ENCODE measurements around the gene CD68.
"Not testable (repeated sequence)": the region's sequence is repeated elsewhere in the genome, so short reads cannot be mapped to it uniquely, and the experiment has no call there.

The CD68 gene

DNA sequence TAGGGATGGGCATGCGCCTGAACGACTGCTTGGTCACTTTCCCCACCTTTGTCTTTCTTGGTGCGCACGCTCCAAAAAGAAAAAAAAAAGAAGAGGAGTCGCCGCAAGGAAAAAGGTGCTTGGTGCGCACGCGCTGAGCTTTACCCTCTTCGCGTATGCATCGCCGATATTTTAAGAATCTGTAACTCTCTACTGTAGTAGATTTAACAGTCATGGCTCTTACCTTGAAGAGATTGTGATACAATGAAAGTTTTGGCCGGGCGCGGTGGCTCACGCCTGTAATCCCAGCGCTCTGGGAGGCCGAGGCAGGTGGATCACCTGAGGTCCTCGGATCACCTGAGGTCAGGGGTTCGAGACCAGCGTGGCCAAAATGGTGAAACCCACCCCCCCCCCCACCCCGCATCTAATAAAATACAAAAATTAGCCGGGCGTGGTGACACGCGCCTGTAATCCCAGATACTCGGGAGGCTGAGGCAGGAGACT lies 35.9 kb downstream of the CD68 start:
- no peak for DNase-seq

DNA sequence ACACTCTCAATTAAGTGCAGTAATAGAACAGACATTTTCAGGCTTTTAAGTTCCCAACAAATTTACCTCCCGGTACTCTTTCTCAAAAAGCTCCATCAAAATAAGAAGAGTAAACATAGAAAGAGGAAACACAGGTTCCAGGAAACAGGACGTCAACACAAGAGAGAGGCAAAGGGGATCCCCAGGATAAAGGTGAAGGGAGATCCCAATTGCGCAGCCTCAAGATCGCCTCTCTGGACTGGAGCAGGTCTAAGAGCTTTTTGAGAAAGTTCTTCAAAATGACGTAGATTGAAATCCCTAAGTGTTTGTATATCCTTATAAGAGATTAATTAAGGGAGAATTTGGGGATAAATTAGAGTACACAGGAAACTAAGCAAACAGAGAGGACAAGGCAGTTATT lies 39.2 kb downstream of the CD68 start:
- DNase-seq = no peak

DNA sequence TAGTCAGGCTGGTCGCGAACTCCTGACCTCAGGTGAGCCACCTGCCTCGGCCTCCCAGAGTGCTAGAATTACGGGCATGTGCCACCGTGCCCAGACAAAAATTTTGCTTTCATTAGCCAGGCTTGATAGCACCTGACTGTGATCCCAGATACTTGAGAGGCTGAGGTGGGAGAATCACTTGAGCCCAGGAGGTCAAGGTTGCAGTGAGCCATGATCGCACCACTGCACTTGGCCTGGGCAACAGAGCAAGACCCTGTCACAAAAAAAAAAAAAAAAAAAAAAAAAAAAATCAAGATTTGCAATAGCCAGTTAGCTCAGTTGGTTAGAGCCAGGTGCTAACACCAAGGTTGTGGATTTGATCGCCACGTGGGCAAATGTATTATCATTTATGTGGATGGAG lies 41.4 kb downstream of the CD68 start:
- no peak for DNase-seq

DNA sequence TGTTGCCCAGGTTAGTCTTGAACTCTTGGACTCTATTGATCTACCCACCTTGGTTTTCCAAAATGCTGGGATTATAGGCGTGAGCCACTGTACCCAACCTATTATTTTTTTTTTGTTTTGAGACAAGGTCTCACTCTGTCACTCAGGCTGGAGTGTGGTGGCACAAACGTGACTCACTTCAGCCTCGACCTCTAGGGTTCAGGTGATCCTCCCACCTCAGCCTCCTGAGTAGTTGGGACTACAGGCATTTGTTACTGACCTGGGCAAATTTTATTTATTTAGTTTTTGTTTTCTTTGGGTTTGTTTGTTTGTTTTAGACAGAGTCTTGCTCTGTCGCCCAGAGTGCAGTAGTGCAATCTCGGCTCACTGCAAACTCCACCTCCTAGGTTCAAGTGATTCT lies 44.2 kb downstream of the CD68 start:
- DNase-seq = no peak

DNA sequence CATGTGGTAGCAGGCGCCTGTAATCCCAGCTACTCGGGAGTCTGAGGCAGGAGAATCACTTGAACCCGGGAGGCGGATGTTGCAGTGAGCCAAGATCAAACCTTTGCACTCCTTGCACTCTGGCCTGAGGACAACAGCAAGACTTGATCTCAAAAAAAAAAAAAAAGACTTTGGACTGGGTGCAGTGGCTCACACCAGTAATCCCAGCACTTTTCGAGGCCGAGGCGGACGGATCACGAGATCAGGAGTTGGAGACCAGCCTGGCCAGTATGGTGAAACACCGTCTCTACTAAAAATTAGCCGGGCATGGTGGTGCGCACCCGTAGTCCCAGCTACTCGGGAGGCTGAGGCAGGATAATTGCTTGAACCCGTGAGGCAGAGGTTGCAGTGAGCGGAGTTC lies 46.3 kb downstream of the CD68 start:
- not testable (repeated sequence) for DNase-seq

DNA sequence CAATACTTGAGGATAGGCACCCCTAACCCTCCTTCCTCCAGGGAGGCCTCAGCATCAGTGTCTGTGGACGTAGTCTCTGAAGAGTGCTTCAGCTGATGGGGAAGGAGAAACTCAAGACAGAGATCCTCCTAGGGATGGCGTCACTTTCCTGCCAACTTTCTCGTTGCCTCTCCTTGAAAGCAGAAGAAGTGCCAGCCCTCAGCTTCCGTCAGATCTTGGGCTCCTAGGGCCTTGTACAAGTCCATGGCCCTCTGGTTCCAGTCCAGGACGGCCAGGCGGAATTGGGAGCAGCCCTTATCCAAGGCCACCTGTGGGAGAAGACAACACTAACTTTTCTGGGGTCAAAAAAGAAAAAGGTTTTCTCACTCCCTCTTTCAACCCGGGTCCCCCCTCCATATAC lies 46.9 kb downstream of the CD68 start:
- no peak for DNase-seq

DNA sequence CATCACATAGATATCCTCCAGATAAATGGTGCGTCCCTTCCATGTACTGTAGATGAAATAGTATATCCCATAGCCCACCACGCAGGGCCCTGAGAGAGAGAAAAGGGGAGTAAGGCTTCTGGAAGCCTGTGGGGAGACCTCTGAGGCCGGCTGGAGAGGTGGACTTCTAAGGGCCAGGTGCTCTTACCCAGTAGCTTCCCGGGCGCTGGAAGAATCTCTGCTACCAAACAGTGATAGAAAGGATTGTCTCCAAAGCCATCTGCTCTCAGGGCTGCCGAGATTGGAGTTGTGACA lies 47.5 kb downstream of the CD68 start:
- DNase-seq = no peak

DNA sequence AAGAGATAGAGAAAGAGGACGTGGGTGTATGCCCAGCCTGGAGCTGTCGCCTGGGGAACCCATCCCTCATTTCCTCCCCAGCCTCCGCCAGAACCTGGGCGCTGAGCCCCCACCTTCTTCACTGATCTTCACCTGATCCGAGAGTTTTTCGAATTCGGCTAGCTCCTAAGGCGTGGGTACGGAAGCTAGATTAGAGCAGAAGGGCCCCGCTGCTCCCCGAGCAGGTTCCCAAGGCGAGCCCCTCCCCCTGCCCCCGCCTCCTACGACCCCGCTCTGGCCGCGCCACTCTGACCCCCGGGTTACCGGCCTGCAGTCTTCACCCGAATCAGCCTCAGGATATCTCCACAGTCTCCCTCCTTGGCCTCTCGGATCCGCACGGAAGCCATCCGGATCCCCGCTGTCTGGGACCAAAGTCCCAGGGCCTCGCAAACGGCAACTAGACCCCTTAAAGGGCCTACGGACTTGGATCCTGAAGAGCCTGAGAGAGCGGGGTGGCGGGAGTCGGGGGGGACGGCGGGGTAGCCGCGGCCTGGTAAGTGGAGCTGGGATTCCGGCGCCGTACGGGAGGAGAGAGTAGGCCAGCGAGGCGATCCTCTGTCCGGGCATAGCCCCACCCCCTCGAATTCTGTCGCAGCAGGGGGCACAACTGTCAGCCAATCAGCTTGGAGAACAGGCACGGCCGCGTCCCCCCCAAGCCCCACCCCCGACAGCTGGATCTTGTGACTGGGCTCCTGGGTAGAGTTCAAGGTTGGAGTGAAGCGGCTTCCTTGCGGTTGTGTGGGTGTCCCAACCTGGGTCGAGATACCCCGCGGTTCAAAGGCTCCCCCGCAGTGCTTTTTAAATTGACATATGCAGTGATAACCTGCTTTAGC lies 48.0 kb downstream of the CD68 start, which contains the start of gene SAT2:
TSS of gene SAT2 (minus strand) at position 572 of the 872 bp plus-strand sequence. CDS start at position 386, 186 bp downstream.
- peak; percentile 90 for DNase-seq

DNA sequence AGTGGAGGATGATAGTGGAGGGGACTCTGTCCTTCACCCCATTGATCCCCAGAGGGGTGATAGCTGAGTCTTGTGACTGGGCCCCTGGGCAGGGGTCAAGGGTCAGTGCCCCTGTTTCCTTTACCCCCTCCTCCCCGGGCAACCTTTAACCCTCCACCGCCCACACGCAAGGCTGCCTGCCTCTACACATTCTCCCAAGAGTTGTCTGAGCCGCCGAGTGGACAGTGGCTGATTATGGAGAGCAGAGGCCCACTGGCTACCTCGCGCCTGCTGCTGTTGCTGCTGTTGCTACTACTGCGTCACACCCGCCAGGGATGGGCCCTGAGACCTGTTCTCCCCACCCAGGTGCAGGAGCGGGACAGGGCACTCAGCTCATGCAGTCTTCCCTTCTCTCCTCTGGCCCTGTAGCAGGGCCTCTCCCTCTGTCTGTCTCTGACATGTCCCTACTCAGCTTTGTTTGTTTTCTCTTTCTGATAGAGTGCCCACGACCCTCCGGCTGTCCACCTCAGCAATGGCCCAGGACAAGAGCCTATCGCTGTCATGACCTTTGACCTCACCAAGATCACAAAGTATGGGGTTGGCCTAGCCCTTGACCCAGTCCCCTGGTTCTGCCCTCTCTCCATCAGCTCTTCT lies 50.6 kb downstream of the CD68 start, which contains the start of gene SHBG:
TSS of gene SHBG (plus strand) at position 197 of the 633 bp plus-strand sequence. CDS start at position 235, 38 bp downstream.
- DNase-seq = no peak

Measured in activated CD8-positive, alpha-beta memory T cell treated with anti-CD3 and anti-CD28 coated beads for 24 hours (primary cell).